Suprapubic skin (tissue), 4 donors: ENCODE measurements around the gene GCNT3. TPM values are rescaled to one million over a fixed set of nuclear protein-coding genes. Genes with fewer than 3 reads are reported as not detected.

ENCODE experiments used
- DNase-seq, 2 donors: peaks; one replicate each; pipeline ENCODE4 v3.0.0-alpha.2; 2019; ENCODE audit warnings: low spot score in 2 of 2
- H3K27ac ChIP-seq: fragments of 200-600 bp; sonication (generic); one replicate; pipeline ENCODE4 v1.5.1; 2019
- H3K27me3 ChIP-seq: fragments of 200-600 bp; sonication (generic); one replicate; pipeline ENCODE4 v1.5.1; 2019
- H3K36me3 ChIP-seq: fragments of 200-600 bp; sonication (generic); one replicate; pipeline ENCODE4 v1.5.1; 2019
- H3K4me1 ChIP-seq: fragments of 200-600 bp; sonication (generic); one replicate; pipeline ENCODE4 v1.5.1; 2019
- H3K4me3 ChIP-seq: fragments of 200-600 bp; sonication (generic); one replicate; pipeline ENCODE4 v1.5.1; 2019; ENCODE audit warnings: mild to moderate bottlenecking
- H3K9me3 ChIP-seq: fragments of 200-600 bp; sonication (generic); one replicate; pipeline ENCODE4 v1.5.1; 2019
- EP300 ChIP-seq: sonication (generic); formaldehyde crosslinking; IDR thresholded peaks from one replicate; pipeline ENCODE4 v1.6.1; 2017; ENCODE audit warnings: antibody characterized with exemption
- POLR2A ChIP-seq, 2 donors: fragments of 450-650 bp; IDR thresholded peaks; one replicate each; pipeline ENCODE4 v1.6.1; 2017; ENCODE audit warnings: antibody characterized with exemption in 2 of 2, mild to moderate bottlenecking in 2 of 2, moderate library complexity in 2 of 2
- POLR2AphosphoS5 ChIP-seq, 3 donors: sonication (generic); formaldehyde crosslinking; IDR thresholded peaks; one replicate each; pipeline ENCODE4 v1.6.1; 2017; ENCODE audit warnings: antibody characterized with exemption in 3 of 3
- WGBS: methylation state at CpG from one replicate; pipeline ENCODE4 v1.1.5; 2018; 5-methylcytosine and 5-hydroxymethylcytosine counted together
- total RNA-seq, 4 donors: library from RNA; depleted of rRNA; stranded (reverse); fragments of >200 nt; gene quantifications; one replicate each; pipeline ENCODE4 v1.1.0, GENCODE V29; 2016
- TF ChIP-seq, protein P1 (sequence below), 2 donors: fragments of 200-600 bp in 1 of 2; fragments of 450-650 bp in 1 of 2; sonication (generic) in 1 of 2; IDR thresholded peaks; one replicate each; pipeline ENCODE4 v1.5.1; 2016 to 2019; ENCODE audit warnings: antibody characterized with exemption in 2 of 2, mild to moderate bottlenecking in 1 of 2, moderate library complexity in 1 of 2

The GCNT3 gene
- total RNA-seq, 4 donors from 2014 or later, result 0.13 to 0.23 TPM; not detected in 2

DNA sequence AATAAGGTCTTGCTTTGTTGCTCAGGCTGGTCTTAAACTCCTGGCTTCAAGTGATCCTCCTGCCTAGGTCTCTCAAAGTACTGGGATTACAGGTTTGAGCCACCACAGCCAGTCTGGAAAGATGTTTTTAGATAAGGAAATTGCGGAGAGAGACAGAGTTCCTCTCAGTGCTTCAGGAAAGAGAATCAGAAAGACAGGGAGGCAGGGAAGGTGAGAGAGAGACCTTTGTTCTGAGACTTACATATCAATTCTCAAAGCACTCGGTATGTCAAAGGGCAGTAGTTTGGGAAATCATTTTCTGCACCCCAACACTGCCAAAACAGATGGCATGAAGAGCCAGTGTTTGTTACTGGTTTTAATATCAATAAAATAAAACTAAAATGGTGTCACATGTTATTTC, 13.1 kb upstream of the GCNT3 start:
- TF ChIP-seq, protein P1, sequence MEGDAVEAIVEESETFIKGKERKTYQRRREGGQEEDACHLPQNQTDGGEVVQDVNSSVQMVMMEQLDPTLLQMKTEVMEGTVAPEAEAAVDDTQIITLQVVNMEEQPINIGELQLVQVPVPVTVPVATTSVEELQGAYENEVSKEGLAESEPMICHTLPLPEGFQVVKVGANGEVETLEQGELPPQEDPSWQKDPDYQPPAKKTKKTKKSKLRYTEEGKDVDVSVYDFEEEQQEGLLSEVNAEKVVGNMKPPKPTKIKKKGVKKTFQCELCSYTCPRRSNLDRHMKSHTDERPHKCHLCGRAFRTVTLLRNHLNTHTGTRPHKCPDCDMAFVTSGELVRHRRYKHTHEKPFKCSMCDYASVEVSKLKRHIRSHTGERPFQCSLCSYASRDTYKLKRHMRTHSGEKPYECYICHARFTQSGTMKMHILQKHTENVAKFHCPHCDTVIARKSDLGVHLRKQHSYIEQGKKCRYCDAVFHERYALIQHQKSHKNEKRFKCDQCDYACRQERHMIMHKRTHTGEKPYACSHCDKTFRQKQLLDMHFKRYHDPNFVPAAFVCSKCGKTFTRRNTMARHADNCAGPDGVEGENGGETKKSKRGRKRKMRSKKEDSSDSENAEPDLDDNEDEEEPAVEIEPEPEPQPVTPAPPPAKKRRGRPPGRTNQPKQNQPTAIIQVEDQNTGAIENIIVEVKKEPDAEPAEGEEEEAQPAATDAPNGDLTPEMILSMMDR (IDR thresholded peaks at IDR 0.05), result no peak
- TF ChIP-seq EP300, result no peak
- TF ChIP-seq POLR2A (IDR thresholded peaks at IDR 0.05), result no peak
- no peak for TF ChIP-seq POLR2AphosphoS5 (IDR thresholded peaks at IDR 0.05)
- DNase-seq, result no peak
- no peaks in the 10 kb centered on the region for H3K9me3 ChIP-seq
- no peaks in the 10 kb centered on the region for H3K36me3 ChIP-seq
- no peaks in the 10 kb centered on the region for H3K4me1 ChIP-seq
- H3K27ac ChIP-seq, result no peak overlapping the region
- H3K27me3 ChIP-seq, result no peaks in the 10 kb centered on the region
- no peak overlapping the region for H3K4me3 ChIP-seq
- 84% methylated on average over 2 of the region's 2 CpGs for WGBS

DNA sequence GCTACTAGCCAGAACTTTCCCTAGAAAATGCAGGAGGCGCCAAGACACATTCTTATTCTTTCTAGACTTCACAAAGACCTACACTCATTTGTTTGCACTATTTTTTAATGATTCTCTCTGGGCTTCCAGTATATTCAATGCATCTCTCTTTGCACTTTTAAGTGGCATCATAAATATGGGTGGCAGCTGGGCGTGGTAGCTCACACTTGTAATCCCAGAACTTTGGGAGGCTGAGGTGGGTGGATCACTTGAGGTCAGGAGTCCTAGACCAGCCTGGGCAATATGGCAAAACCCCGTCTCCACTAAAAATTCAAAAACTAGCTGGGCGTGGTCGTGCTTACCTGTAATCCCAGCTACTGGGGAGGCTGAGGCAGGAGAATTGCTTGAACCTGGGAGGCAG, 5.6 kb upstream of the GCNT3 start:
- Histone ChIP-seq H3K36me3 (no peaks in the 10 kb centered on the region), H3K4me1 (no peaks in the 10 kb centered on the region), H3K27ac (no peak overlapping the region), H3K27me3 (peaks cover 3% of the 10 kb centered on the region), H3K4me3 (no peak overlapping the region), H3K9me3 (peaks cover 7% of the 10 kb centered on the region)
- no peak for DNase-seq
- no peak for TF ChIP-seq EP300
- TF ChIP-seq POLR2AphosphoS5 (IDR thresholded peaks at IDR 0.05), result no peak
- TF ChIP-seq, protein P1 (IDR thresholded peaks at IDR 0.05), result no peak
- no peak for TF ChIP-seq POLR2A (IDR thresholded peaks at IDR 0.05)
- 56% methylated on average over 5 of the region's 5 CpGs for whole genome bisulfite sequencing

DNA sequence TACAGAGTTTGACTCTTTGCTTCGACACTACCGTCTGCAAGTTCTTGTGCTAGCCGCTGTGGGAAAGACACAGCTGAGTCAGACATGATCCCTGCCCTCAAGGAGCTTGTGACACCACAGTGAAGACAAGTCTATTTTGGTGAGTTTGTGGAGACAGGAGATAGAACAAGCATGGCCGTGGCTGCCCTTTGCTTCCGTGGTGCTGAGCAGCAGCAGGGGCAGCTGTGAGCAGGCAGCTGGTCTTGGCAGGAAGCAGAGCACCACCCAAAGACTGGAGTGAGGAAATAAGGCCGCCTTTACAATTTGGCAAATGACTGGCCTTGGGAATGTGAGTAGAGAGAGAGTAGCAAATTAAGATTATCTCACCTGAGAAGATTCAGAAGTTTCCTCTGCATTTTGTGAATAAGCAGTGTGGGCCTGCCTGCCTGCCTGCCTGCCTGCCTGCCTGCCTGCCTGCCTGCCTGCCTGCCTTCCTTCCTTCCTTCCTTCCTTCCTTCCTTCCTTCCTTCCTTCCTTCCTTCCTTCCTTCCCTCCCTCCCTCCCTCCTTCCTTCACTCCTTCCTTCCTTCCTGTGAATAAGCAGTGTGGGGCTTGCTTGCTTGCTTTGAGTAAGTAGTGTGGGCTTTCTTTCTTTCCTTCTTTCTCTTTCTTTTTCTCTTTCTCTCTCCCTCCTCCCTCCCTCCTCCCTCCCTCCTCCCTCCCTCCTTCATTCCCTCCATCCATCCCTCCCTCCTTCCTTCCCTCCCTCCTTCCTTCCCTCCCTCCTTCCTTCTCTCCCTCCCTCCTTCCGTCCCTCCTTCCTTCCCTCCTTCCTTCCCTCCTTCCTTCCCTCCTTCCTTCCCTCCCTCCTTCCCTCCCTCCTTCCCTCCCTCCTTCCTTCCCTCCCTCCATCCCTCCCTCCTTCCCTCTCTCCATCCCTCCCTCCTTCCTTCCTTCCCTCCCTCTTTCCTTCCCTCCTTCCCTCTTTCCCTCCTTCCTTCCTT, 1.6 kb upstream of the GCNT3 start:
- Histone ChIP-seq H3K4me1 (peaks cover 2% of the 10 kb centered on the region), H3K4me3 (no peak overlapping the region), H3K27ac (no peak overlapping the region), H3K36me3 (no peaks in the 10 kb centered on the region), H3K9me3 (no peaks in the 10 kb centered on the region), H3K27me3 (peaks cover 3% of the 10 kb centered on the region)
- 91% methylated on average over 7 of the region's 7 CpGs for WGBS
- TF ChIP-seq POLR2A (IDR thresholded peaks at IDR 0.05) (no peak), EP300 (no peak), POLR2AphosphoS5 (IDR thresholded peaks at IDR 0.05) (no peak)
- TF ChIP-seq, protein P1 (IDR thresholded peaks at IDR 0.05), result no peak
- no peak for DNase-seq

DNA sequence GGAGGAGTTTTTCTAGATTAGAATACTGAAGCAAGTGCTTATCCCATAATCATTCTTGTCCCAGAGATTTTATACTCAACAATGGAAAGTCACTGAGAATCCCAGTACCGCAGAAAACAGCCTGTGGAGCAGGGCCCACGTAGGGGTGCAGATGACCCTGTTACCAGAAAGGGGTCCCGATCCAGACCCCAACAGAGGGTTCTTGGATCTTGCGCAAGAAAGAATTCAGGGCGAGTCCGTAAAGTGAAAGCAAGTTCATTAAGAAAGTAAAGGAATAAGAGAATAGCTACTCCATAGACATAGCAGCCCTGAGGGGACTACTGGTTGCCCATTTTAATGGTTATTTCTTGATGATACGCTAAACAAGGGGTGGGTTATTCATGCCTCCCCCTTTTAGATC, 2.6 kb downstream of the GCNT3 start:
- WGBS, result 87% methylated on average over 7 of the region's 7 CpGs
- Histone ChIP-seq H3K36me3 (no peaks in the 10 kb centered on the region), H3K27me3 (peaks cover 9% of the 10 kb centered on the region), H3K4me1 (peaks cover 2% of the 10 kb centered on the region), H3K27ac (no peak overlapping the region), H3K9me3 (no peaks in the 10 kb centered on the region), H3K4me3 (no peak overlapping the region)
- no peak for DNase-seq
- TF ChIP-seq POLR2A (IDR thresholded peaks at IDR 0.05) (no peak), POLR2AphosphoS5 (IDR thresholded peaks at IDR 0.05) (no peak), EP300 (no peak)
- TF ChIP-seq, protein P1 (IDR thresholded peaks at IDR 0.05), result no peak

DNA sequence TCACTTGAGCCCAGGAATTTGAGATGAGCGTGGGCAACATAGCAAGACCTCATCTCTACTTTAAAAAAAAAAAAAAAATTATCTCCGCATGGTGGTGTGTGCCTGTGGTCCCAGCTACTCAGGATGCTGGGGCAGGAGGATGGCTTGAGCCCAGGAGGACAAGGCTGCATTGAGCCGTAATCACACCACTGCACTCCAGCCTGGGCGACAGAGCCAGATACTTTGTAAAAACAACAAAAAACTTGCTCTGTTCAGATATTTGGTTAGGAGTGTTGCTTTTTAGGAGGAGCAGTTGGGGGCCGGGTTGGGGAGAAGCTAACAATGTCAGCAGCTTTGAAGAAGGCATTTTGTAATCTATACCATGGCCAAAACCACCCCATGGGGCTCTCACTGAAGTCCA, 4.1 kb downstream of the GCNT3 start:
- Histone ChIP-seq H3K4me3 (no peak overlapping the region), H3K27ac (no peak overlapping the region), H3K9me3 (no peaks in the 10 kb centered on the region), H3K4me1 (peaks cover 2% of the 10 kb centered on the region), H3K27me3 (peaks cover 9% of the 10 kb centered on the region), H3K36me3 (no peaks in the 10 kb centered on the region)
- WGBS, result 95% methylated on average over 5 of the region's 5 CpGs
- no peak for DNase-seq
- TF ChIP-seq EP300 (no peak), POLR2A (IDR thresholded peaks at IDR 0.05) (no peak), POLR2AphosphoS5 (IDR thresholded peaks at IDR 0.05) (no peak)
- TF ChIP-seq, protein P1 (IDR thresholded peaks at IDR 0.05), result no peak
